Upper lobe of left lung (tissue), 6 donors: Measurements from ENCODE around the gene METTL17. TPM values are rescaled to one million over a fixed set of nuclear protein-coding genes. Genes with fewer than 3 reads are reported as not detected.

ENCODE experiments used
- ATAC-seq, 2 donors: fragments of 200-7000 bp; cut with Tn5 transposase; one replicate each; pipeline ENCODE4 v1.9.1; 2022; ENCODE audit warnings: mild to moderate bottlenecking in 2 of 2, moderate library complexity in 2 of 2; ENCODE audit not compliant: low FRiP score in 2 of 2
- DNase-seq, 2 donors: peaks; one replicate each; pipeline ENCODE4 v3.0.0-alpha.2; 2019 to 2020
- H3K27ac ChIP-seq, 4 donors: fragments of 200-600 bp; sonication (generic); one replicate each; pipeline ENCODE4 v1.5.1; 2016 to 2019
- H3K27me3 ChIP-seq, 4 donors: fragments of 200-600 bp; sonication (generic); one replicate each; pipeline ENCODE4 v1.5.1; 2017 to 2019
- H3K36me3 ChIP-seq, 4 donors: fragments of 200-600 bp; sonication (generic); one replicate each; pipeline ENCODE4 v1.5.1; 2016 to 2019
- H3K4me1 ChIP-seq, 4 donors: fragments of 200-600 bp; sonication (generic); one replicate each; pipeline ENCODE4 v1.5.1; 2018 to 2019
- H3K4me3 ChIP-seq, 4 donors: fragments of 200-600 bp; sonication (generic); one replicate each; pipeline ENCODE4 v1.5.1; 2017 to 2019; ENCODE audit warnings: mild to moderate bottlenecking in 2 of 4, moderate library complexity in 1 of 4
- H3K9me3 ChIP-seq, 4 donors: fragments of 200-600 bp; sonication (generic); one replicate each; pipeline ENCODE4 v1.5.1; 2018 to 2019
- EP300 ChIP-seq, 4 donors: sonication (generic); formaldehyde crosslinking; IDR thresholded peaks; one replicate each; pipeline ENCODE4 v1.5.1; 2017; ENCODE audit warnings: antibody characterized with exemption in 4 of 4, control low read depth in 2 of 4
- POLR2A ChIP-seq, 4 donors: fragments of 450-650 bp; IDR thresholded peaks; one replicate each; pipeline ENCODE4 v1.5.1; 2016 to 2017; ENCODE audit warnings: antibody characterized with exemption in 4 of 4, mild to moderate bottlenecking in 2 of 4
- POLR2AphosphoS5 ChIP-seq, 2 donors: sonication (generic); formaldehyde crosslinking; IDR thresholded peaks; one replicate each; pipeline ENCODE4 v1.5.1; 2017; ENCODE audit warnings: antibody characterized with exemption in 2 of 2
- WGBS, 2 donors: methylation state at CpG; one replicate each; pipeline ENCODE4 v1.1.5; 2017 to 2018; 5-methylcytosine and 5-hydroxymethylcytosine counted together
- total RNA-seq, 6 donors: library from RNA; depleted of rRNA in 4 of 6; stranded (reverse); fragments of >200 nt in 4 of 6; gene quantifications; one replicate each; pipeline versions ENCODE4 v1.1.0 to v1.2.1, GENCODE V29; 2016 to 2021
- TF ChIP-seq, protein P1 (sequence below), 6 experiments: fragments of 450-650 bp in 4 of 6; fragments of 200-600 bp in 2 of 6; sonication (generic) in 2 of 6; IDR thresholded peaks; one replicate each; pipeline ENCODE4 v1.5.1; 2016 to 2019; ENCODE audit warnings: antibody characterized with exemption in 6 of 6
- donor health status: DM: no; HTN: no; CAD: no; lungs with moderate emphysema.
- donor health status: DM: no; HTN: yes; CAD: no; lungs with severe emphysema.

METTL17 gene
- total RNA-seq, 6 donors from 2014 or later, result 39.2 to 202 (median 59.4) TPM

DNA sequence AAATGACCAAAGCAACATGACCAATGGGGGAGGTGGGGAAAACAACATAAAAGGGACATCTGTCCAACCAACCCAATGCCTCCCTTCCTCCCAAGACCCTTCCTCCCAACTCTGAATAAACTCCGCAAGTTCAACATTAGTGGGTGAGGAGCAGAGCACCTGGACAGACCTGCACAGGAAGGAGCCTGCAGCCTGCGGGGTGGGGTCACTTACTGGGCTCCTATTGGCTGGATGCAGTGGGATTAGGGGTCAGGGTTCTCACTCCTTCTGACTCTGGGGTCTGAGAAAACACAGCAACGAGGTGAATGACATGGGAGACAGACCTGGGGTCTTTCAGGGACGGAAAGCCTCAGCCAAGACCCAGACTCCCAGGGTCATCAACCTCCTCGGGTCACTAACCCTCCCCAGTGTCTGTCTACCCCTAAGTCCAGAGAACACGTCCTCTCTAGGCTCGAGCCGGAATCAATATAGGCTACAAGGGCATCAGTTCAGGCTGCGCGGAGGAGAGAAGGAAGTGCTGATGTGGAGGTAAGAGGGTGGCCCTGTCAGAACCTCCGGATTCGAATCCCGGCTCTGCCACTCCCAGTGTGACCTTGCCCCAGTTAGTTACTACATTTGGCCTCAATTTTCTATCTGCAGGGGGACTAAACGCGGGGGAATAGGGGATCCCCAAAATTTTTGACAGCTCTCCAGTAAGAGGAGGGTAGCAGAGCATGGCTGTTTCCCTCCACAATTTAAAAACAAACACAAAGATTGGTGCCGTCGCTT is 34.2 kb downstream of the METTL17 start:
- peaks cover 29 to 36% (median 30%) of the 10 kb centered on the region in 4 donors for H3K4me1 ChIP-seq

DNA sequence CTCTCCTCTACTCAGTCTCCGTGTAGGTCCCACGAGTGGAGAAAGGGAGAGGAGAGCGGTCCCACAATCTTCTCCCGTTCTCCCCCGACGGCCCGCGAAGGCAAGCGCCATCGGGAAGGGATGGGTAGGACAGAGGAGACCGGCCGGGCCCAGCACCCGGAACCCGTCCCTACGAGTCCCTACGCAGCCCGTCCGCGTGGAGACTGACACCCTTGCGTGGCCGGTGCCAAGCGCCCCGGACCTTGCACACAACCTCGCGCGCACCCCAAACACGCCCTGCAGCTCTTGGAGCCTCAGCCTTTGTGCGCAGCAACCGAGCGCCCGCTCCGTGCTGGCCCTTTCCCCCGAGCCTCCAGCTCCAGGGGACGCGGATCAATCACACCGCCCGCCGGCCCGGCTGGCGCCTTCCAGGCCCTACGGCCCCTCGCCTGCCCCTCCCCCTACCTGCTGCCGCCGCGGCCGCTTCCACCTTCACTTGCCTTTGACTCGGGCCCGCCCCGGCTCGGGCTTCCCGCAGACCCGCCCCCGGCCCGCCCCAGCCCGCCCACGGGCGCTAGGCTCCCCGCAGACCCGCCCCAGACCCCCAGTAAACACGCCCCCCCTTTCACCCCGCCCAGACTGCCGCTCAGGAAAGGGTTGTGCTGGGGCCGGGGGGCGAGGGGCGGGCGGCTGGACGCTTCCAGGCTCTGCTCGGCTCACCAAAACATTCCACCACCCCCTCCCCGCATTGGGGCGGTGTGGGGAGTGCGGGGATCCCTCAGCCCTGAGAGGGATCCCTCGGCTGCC is 35.0 kb downstream of the METTL17 start, which contains the start of gene NDRG2:
Gene NDRG2 (minus strand): TSS at position 477 of the 786 bp plus-strand sequence. CDS start 1,746 bp downstream, outside the sequence.
- peaks cover 29 to 36% (median 30%) of the 10 kb centered on the region in 4 donors for H3K4me1 ChIP-seq
- H3K4me3 ChIP-seq, result peak within 1 kb of the TSS; percentile 60 to 89 (median 76)
- peak within 1 kb of the TSS; percentile 80 to 93 (median 88) for H3K27ac ChIP-seq
- DNase-seq (peak; percentile 85 to 95), ATAC-seq (peak; percentile 81 to 90)
- no peaks in the 10 kb centered on the region for H3K9me3 ChIP-seq
- H3K27me3 ChIP-seq, result peaks cover 0 to 8% (median 1%) of the 10 kb centered on the region in 4 donors
- peaks cover 0 to 22% (median 2%) of the 10 kb centered on the region in 4 donors for H3K36me3 ChIP-seq
- WGBS, 2 donors, result 0 to 7% methylated on average over 6 to 8 of the region's 72 CpGs
- TF ChIP-seq POLR2AphosphoS5 (IDR thresholded peaks at IDR 0.05) (peak in 1 of 2 donors; percentile 68), POLR2A (IDR thresholded peaks at IDR 0.05) (peak in 2 of 4 donors; percentile 50 to 51), EP300 (IDR thresholded peaks at IDR 0.05) (no peak)
- TF ChIP-seq, protein P1, sequence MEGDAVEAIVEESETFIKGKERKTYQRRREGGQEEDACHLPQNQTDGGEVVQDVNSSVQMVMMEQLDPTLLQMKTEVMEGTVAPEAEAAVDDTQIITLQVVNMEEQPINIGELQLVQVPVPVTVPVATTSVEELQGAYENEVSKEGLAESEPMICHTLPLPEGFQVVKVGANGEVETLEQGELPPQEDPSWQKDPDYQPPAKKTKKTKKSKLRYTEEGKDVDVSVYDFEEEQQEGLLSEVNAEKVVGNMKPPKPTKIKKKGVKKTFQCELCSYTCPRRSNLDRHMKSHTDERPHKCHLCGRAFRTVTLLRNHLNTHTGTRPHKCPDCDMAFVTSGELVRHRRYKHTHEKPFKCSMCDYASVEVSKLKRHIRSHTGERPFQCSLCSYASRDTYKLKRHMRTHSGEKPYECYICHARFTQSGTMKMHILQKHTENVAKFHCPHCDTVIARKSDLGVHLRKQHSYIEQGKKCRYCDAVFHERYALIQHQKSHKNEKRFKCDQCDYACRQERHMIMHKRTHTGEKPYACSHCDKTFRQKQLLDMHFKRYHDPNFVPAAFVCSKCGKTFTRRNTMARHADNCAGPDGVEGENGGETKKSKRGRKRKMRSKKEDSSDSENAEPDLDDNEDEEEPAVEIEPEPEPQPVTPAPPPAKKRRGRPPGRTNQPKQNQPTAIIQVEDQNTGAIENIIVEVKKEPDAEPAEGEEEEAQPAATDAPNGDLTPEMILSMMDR (IDR thresholded peaks at IDR 0.05), result peak in 1 of 6 experiments; percentile 11

More for the DNA sequence above, 34.2 kb downstream of the METTL17 start:
- ATAC-seq (peak in 1 of 2 donors; percentile 8), DNase-seq (no peak)
- Histone ChIP-seq H3K9me3 (no peaks in the 10 kb centered on the region), H3K27me3 (peaks cover 0 to 8% (median 1%) of the 10 kb centered on the region in 4 donors), H3K36me3 (peaks cover 0 to 30% (median 5%) of the 10 kb centered on the region in 4 donors), H3K27ac (peak overlapping the region; percentile 80 to 93 (median 88)), H3K4me3 (peak overlapping the region; percentile 60 to 89 (median 76))
- TF ChIP-seq, protein P1 (IDR thresholded peaks at IDR 0.05), result no peak
- TF ChIP-seq EP300 (IDR thresholded peaks at IDR 0.05) (no peak), POLR2A (IDR thresholded peaks at IDR 0.05) (no peak), POLR2AphosphoS5 (IDR thresholded peaks at IDR 0.05) (no peak)
- WGBS, 2 donors, result 20 to 33% methylated on average over 12 to 17 of the region's 17 CpGs

DNA sequence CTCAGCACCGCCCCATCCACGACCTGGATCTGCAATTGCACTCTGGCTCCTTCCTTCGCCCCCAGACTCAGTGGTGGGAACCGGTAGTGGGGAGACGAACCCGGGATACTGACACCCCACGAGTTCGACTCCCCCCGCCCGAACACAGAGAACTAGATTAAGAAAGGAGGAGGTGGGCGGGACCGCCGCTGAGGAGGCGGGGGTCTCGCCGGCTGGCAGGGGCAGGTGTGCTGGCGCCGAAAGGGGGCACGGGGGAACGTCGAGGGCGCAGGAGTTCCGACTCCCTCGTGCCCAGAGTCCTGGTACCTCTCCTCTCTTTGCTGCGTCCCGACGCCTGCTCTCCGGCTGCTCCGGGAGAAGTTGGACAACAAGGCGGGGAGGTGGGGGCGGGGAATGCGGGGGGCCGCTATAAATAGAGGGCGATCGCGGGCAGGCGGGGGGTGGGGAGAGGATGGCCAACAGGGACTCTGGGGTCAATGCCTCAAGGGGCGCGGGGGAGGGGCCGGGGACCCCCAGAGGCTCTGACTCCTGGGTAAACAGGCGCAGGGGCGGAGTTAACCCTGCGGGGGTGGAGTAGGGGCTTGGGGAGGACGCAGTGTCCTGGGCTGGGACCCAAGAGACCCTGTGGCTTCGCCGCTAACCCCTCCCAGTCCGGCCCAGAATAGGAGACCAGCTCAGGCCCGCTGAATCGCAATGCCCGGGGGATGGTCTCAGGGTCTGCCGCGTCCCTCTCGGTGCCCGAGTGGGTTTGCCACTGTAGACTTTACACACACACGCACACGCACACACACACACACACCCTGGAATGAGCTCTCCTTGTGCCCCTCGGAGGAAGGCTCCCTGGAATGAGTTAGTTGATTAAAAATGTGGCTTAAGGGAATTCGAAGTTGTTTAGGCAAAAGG is 35.8 kb downstream of the METTL17 start:
- peak; percentile 35 to 56 for ATAC-seq
- TF ChIP-seq POLR2A (IDR thresholded peaks at IDR 0.05) (peak in 1 of 4 donors; percentile 6), EP300 (IDR thresholded peaks at IDR 0.05) (no peak), POLR2AphosphoS5 (IDR thresholded peaks at IDR 0.05) (no peak)
- TF ChIP-seq, protein P1 (IDR thresholded peaks at IDR 0.05), result no peak
- Histone ChIP-seq H3K4me1 (peaks cover 29 to 36% (median 30%) of the 10 kb centered on the region in 4 donors), H3K36me3 (peaks cover 0 to 14% (median 2%) of the 10 kb centered on the region in 4 donors), H3K27ac (peak overlapping the region; percentile 80 to 93 (median 88)), H3K4me3 (peak overlapping the region; percentile 60 to 89 (median 76)), H3K9me3 (no peaks in the 10 kb centered on the region), H3K27me3 (peaks cover 0 to 8% (median 1%) of the 10 kb centered on the region in 4 donors)
- WGBS, 2 donors, result 11 to 13% methylated on average over 15 to 57 of the region's 58 CpGs
- DNase-seq, result peak; percentile 44 to 86
